K562 (cell line): ENCODE results near the gene DCAF4L1. TPM values are rescaled to one million over a fixed set of nuclear protein-coding genes. Genes with fewer than 3 reads are reported as not detected.

Experiments
- AFF1 ChIP-seq, 2 experiments: fragments of 450-650 bp; IDR thresholded peaks; 2 replicates each; pipeline ENCODE4 v1.6.1; 2018; ENCODE audit warnings: mild to moderate bottlenecking in 2 of 2, low read depth in 1 of 2; ENCODE audit not compliant: partially characterized antibody in 2 of 2
- ATF7 ChIP-seq: fragments of 450-650 bp; IDR thresholded peaks from 2 replicates; pipeline ENCODE4 v1.7.1; 2014; ENCODE audit warnings: mild to moderate bottlenecking, moderate library complexity
- CBX1 ChIP-seq: sonication (generic); IDR thresholded peaks from 2 replicates; pipeline ENCODE4 v1.6.1; 2016; ENCODE audit warnings: antibody characterized with exemption, low read depth, mild to moderate bottlenecking
- ETS1 ChIP-seq: conservative IDR thresholded peaks from 2 replicates; pipeline ENCODE4 v1.6.1; 2011; ENCODE audit warnings: low read depth, mild to moderate bottlenecking, low read length; ENCODE audit not compliant: control insufficient read depth
- FOXA1 ChIP-seq: fragments of 450-650 bp; IDR thresholded peaks from 2 replicates; pipeline ENCODE4 v1.6.1; 2016; ENCODE audit warnings: mild to moderate bottlenecking, borderline replicate concordance
- MAFK ChIP-seq: IDR thresholded peaks from 2 replicates; pipeline ENCODE4 v1.6.1; 2011; ENCODE audit warnings: low read length, improper control_type of control experiment
- MCM3 ChIP-seq: fragments of 450-650 bp; IDR thresholded peaks from 2 replicates; pipeline ENCODE4 v1.6.1; 2016
- MTA2 ChIP-seq: fragments of 450-650 bp; IDR thresholded peaks from 2 replicates; pipeline ENCODE4 v1.6.1; 2016; ENCODE audit warnings: low read depth
- MTF1 ChIP-seq: fragments of 250-450 bp; sonication (Bioruptor Pico); IDR thresholded peaks from 2 replicates; pipeline ENCODE4 v1.9.0; 2021; ENCODE audit warnings: moderate library complexity, mild to moderate bottlenecking, inconsistent platforms, borderline replicate concordance
- NBN ChIP-seq: fragments of 450-650 bp; IDR thresholded peaks from 2 replicates; pipeline ENCODE4 v1.6.1; 2016; ENCODE audit warnings: low read depth, mild to moderate bottlenecking
- PCBP1 ChIP-seq: fragments of 200-400 bp; formaldehyde crosslinking; IDR thresholded peaks from 2 replicates; pipeline ENCODE4 v1.6.1; 2018; ENCODE audit warnings: mild to moderate bottlenecking, low read depth, low read length; ENCODE audit not compliant: poor library complexity, severe bottlenecking
- PHTF2 ChIP-seq: fragments of 250-450 bp; sonication (Bioruptor Pico); IDR thresholded peaks from 2 replicates; pipeline ENCODE4 v1.5.0; 2021; ENCODE audit warnings: mild to moderate bottlenecking
- RCOR1 ChIP-seq, 2 experiments: IDR thresholded peaks; 2 replicates each; pipeline ENCODE4 v1.6.1; 2012; ENCODE audit warnings: low read depth in 2 of 2, low read length in 2 of 2, borderline replicate concordance in 1 of 2, improper control_type of control experiment in 1 of 2
- SIX5 ChIP-seq, 2 experiments: IDR thresholded peaks; 2 replicates each; pipeline ENCODE4 v1.6.1; 2011; ENCODE audit warnings: low read length in 2 of 2, borderline replicate concordance in 1 of 2, low read depth in 1 of 2, mild to moderate bottlenecking in 1 of 2, moderate library complexity in 1 of 2; ENCODE audit not compliant: insufficient read depth in 1 of 2
- SMAD1 ChIP-seq: fragments of 150-350 bp; IDR thresholded peaks from 2 replicates; pipeline ENCODE4 v1.6.1; 2014; ENCODE audit warnings: low read length, low read depth; ENCODE audit not compliant: partially characterized antibody
- SMAD3 ChIP-seq: fragments of 450-650 bp; formaldehyde crosslinking; conservative IDR thresholded peaks from 2 replicates; pipeline ENCODE4 v1.4.0; 2020; ENCODE audit warnings: mild to moderate bottlenecking
- SMC3 ChIP-seq: conservative IDR thresholded peaks from 2 replicates; pipeline ENCODE4 v1.6.1; 2011; ENCODE audit warnings: low read depth, low read length, improper control_type of control experiment; ENCODE audit not compliant: insufficient read depth
- SOX6 ChIP-seq: fragments of 450-650 bp; IDR thresholded peaks from 2 replicates; pipeline ENCODE4 v1.6.1; 2014; ENCODE audit warnings: mild to moderate bottlenecking
- SRSF1 ChIP-seq: fragments of 200-400 bp; formaldehyde crosslinking; IDR thresholded peaks from 2 replicates; pipeline ENCODE4 v1.6.1; 2017; ENCODE audit warnings: mild to moderate bottlenecking, low read depth, low read length, moderate library complexity
- STAT5B ChIP-seq: fragments of 250-450 bp; sonication (Bioruptor Pico); IDR thresholded peaks from 2 replicates; pipeline ENCODE4 v1.8.0; 2021; ENCODE audit warnings: mild to moderate bottlenecking, inconsistent platforms
- TAF1 ChIP-seq: IDR thresholded peaks from 2 replicates; pipeline ENCODE4 v1.6.1; 2011; ENCODE audit warnings: mild to moderate bottlenecking, low read length, moderate library complexity; ENCODE audit not compliant: insufficient read depth, control insufficient read depth, severe bottlenecking; ENCODE audit errors: extremely low read depth
- ZBTB8A ChIP-seq: fragments of 450-650 bp; IDR thresholded peaks from 2 replicates; pipeline ENCODE4 v1.6.1; 2018; ENCODE audit warnings: mild to moderate bottlenecking, moderate library complexity; ENCODE audit not compliant: partially characterized antibody
- ZFP30 ChIP-seq: fragments of 250-450 bp; sonication (Bioruptor Pico); IDR thresholded peaks from 2 replicates; pipeline ENCODE4 v1.8.0; 2022; ENCODE audit warnings: moderate library complexity, mild to moderate bottlenecking, inconsistent platforms, borderline replicate concordance
- ZNF778 ChIP-seq: fragments of 450-650 bp; formaldehyde crosslinking; IDR thresholded peaks from 2 replicates; pipeline ENCODE4 v1.4.0; 2020; ENCODE audit warnings: mild to moderate bottlenecking, moderate library complexity
- polyA plus RNA-seq, 8 experiments: library from polyadenylated mRNA; depleted of rRNA in 4 of 8; stranded (reverse) in 5 of 8; unstranded in 3 of 8; fragments of >200 nt; fragmentation: Nextera tagmentation in 2 of 8; fragmentation: Illumina TruSeq in 1 of 8; extraction: Ambion mirVana in 2 of 8; extraction: Trizol in 1 of 8; gene quantifications; 2 replicates each; pipeline versions ENCODE4 v1.2.1 to v1.2.3, GENCODE V29; 2011 to 2014; ENCODE audit warnings: inconsistent platforms in 1 of 8, missing spikeins in 1 of 8
- total RNA-seq, 7 experiments: library from RNA; depleted of rRNA in 6 of 7; stranded (reverse); fragments of >200 nt in 6 of 7; fragmentation: Illumina TruSeq in 2 of 7; extraction: Trizol in 2 of 7; gene quantifications; 2 replicates each; pipeline versions ENCODE4 v1.2.1 to v1.2.3, GENCODE V29; 2011 to 2021; ENCODE audit warnings: low replicate concordance in 1 of 7

Gene DCAF4L1
- total and polyA plus RNA-seq, 9 of the 15 experiments (the other 6 are each of a cell fraction or from before 2014, with no cell fraction given), result 0.17 to 0.64 (median 0.36) TPM

GRCh38 chr4:41990365-41991111 is 9.0 kb downstream of the DCAF4L1 start, which contains the start of gene SLC30A9 (continued):
- TF ChIP-seq MTA2 (no peak), PHTF2 (no peak), MCM3 (no peak), ZNF778 (CRISPR knock-in tag) (no peak), TAF1 (peak; percentile 87), ETS1 (peak; percentile 64; the same call in 1 of the 2 replicates), NBN (0 out of 2 replicates have a peak, but pooled peaks have one; percentile 40), SOX6 (no peak), STAT5B (CRISPR knock-in tag) (no peak), FOXA1 (no peak), ZBTB8A (no peak), RCOR1 (IDR thresholded peaks at IDR 0.05; ENCODE audit: borderline replicate concordance in 1 of 2, low read depth in 2 of 2, low read length in 2 of 2) (no peak), AFF1 (IDR thresholded peaks at IDR 0.05; ENCODE audit: low read depth in 1 of 2, partially characterized antibody in 2 of 2) (no peak), SMC3 (no peak), MTF1 (CRISPR knock-in tag) (no peak), ATF7 (peak; percentile 95), SRSF1 (0 out of 2 replicates have a peak, but pooled peaks have one; percentile 71), SIX5 (IDR thresholded peaks at IDR 0.05; ENCODE audit: borderline replicate concordance in 1 of 2, insufficient read depth in 1 of 2, low read depth in 1 of 2, low read length in 2 of 2) (no peak), SMAD1 (no peak), CBX1 (no peak), ZFP30 (CRISPR knock-in tag) (no peak), PCBP1 (no peak), MAFK (no peak), SMAD3 (CRISPR knock-in tag) (no peak)
